VCaP (cell line): ENCODE measurements around the gene ZNF106.

Experiments
- H3K27ac ChIP-seq: fragments of 450-650 bp; 2 replicates; pipeline ENCODE4 v1.5.1; 2017
- TF ChIP-seq, protein P1 (sequence below): fragments of 450-650 bp; conservative IDR thresholded peaks from 2 replicates; pipeline ENCODE4 v1.5.1; 2017; ENCODE audit warnings: mild to moderate bottlenecking, moderate library complexity

ZNF106 gene

DNA sequence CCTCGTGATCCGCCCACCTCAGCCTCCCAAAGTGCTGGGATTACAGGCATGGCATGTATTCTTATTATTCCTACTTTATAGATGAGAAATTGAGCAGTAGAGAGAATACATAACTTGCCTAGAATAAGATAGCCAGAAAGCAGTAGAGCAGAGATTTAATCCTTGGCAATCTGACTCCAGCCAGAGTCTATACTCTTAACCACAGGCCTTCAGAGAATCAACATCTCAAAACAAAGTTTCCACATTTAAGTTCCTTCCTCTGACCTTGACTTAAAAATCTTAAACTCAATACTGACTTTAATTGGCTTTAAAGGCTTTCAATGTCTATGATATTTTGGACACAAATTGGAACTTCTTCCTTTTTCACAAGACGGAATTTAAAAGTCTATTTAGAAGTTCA is 37.1 kb downstream of the ZNF106 start:
- TF ChIP-seq, protein P1, sequence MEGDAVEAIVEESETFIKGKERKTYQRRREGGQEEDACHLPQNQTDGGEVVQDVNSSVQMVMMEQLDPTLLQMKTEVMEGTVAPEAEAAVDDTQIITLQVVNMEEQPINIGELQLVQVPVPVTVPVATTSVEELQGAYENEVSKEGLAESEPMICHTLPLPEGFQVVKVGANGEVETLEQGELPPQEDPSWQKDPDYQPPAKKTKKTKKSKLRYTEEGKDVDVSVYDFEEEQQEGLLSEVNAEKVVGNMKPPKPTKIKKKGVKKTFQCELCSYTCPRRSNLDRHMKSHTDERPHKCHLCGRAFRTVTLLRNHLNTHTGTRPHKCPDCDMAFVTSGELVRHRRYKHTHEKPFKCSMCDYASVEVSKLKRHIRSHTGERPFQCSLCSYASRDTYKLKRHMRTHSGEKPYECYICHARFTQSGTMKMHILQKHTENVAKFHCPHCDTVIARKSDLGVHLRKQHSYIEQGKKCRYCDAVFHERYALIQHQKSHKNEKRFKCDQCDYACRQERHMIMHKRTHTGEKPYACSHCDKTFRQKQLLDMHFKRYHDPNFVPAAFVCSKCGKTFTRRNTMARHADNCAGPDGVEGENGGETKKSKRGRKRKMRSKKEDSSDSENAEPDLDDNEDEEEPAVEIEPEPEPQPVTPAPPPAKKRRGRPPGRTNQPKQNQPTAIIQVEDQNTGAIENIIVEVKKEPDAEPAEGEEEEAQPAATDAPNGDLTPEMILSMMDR, result no peak
- no peak overlapping the region for H3K27ac ChIP-seq

DNA sequence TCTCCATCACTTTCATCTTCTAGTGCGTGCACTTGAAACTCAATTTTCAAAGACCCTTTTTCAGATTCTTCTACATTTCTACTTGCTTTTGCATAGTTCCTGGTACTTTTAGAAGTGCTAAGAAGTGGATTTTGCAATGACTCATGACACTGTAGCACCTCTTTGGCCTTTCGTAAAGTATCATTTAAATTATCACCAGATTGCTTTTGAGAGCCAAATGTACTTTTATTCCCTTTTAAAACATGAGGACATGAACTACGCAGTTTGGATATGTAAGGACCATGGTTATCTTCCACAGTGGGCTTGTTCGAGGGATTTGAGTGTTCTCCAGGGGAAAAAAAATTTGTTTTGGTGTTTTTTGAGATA is 40.5 kb downstream of the ZNF106 start:
- TF ChIP-seq, protein P1, result no peak
- H3K27ac ChIP-seq, result no peak overlapping the region

DNA sequence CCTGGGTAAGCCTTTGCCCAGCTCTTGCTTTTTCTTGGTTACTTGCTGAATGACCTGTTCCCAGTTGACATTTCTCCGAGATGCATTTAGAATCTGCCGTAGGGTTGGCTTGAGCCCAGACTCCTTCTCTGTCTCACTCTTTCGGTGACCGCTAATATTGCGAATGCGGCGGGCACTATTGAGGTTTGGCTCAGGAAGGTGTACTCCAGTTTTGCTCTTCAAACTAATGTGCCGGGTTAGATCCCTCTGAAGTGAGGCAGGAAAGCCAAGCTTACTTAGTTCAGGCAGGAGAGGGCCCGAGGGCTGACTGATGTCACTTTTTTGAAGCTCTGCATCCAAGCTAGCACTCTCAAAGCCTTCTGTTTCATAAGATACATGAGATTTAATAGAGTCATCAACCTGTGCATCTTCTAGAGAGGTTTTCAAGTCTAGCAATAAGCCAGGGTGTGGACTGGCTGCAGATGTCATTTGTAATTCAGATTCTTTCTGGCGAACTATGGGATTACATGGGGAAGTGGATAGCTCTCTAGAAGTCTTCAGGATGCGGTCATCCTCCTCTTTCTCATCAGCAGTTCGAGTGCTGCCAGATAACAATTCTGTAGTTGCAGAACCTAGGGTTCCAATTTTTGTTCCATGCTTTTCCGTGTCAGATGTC is 41.0 kb downstream of the ZNF106 start:
- TF ChIP-seq, protein P1, result no peak
- no peak overlapping the region for H3K27ac ChIP-seq

DNA sequence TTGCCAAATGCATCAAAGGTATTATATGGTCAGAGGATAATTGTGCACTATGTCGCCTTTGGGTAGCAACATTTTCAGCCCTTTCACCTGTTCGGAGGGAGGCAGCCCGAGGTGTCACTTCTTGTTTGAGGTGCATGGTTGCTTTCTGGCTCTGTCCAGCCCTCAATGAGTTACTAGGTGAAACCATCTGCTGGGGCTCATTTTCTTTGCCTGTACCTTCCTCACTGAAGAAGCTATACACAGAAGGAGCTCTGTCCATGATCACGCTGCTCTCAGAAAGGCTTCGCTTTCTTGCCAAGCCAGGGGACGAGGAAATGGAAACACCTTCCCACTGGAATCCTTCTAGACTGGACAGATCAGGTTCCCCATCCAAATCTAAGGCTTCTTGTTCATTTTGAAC is 42.7 kb downstream of the ZNF106 start:
- H3K27ac ChIP-seq, result no peak overlapping the region
- TF ChIP-seq, protein P1, result no peak

DNA sequence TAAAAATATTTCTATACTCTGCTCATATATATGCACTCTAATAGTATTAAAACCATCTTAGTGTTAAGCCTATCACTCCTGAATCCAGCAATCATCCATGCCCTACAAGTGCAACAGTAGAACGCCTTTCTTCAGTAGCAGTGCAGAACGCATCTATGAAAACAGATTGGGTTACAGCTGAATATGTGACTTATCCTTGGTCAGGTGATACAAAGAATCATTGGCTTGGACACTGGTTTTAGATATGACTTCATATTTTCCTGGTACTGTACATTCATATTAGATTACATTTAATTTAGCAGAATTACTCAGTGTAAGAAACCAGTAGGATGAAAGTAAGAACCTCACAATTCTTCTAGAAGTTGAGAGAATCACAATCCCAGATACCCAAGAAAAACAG is 43.3 kb downstream of the ZNF106 start:
- H3K27ac ChIP-seq, result no peak overlapping the region
- TF ChIP-seq, protein P1, result no peak

DNA sequence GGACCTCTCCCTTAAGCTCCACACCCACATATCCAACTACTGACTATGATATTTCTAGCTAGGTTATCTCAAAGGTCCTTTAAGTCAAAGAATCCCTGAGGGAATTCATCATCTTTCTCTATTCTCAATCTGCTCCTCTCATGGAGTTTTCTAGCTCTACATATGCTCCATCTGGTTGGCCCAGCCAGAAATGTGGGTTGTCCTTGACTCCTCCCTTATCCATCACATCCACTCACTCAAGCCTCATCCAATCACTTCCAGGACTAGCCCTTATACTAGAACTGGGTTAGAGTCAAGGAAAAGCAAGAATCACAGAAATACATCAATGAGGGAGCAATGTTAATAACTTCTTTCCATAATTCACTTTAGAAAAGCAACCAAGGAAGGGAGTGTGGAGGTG is 45.4 kb downstream of the ZNF106 start:
- no peak overlapping the region for H3K27ac ChIP-seq
- TF ChIP-seq, protein P1, result no peak

DNA sequence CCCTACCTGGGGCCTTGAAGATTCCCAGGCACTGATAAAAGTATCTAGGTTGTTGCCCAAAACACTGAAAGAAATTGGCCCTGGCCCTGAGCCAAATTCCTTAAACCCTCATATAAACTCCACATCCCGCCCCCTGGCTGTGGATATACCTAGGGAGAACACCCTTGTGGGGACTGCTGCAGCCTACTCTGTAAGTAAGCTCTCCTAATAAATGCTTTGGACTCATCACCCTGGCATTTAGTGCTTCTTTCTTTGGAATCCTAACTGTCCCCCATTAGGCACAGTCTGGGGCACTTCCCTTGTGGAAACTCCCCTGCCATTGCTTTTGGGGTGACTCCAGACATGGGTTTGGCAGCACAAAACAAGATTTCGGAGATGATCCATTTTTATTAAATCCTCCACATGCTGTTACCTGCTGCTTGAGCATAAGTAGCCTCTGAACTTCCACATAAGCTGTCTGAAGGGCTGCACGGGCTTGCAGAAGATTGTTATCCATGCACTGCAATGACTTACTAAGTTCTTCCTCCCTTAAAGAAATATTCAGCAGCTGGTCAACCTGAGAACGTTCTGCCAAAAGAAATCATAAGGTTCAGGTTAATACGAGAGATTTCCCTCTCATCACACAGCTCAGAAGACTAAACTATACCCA is 46.4 kb downstream of the ZNF106 start:
- no peak overlapping the region for H3K27ac ChIP-seq
- TF ChIP-seq, protein P1, result no peak
